ENCODE data around the gene TK1.

Gene TK1

DNA sequence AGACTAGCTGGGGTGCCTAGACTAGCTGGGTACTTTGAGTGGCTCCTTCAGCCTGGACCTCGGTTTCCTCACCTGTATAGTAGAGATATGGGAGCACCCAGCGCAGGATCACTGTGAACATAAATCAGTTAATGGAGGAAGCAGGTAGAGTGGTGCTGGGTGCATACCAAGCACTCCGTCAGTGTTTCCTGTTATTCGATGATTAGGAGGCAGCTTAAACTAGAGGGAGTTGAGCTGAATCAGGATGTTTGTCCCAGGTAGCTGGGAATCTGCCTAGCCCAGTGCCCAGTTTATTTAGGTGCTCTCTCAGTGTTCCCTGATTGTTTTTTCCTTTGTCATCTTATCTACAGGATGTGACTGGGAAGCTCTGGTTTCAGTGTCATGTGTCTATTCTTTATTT, 36.2 kb upstream of the TK1 start:
- Mint-ChIP-seq H3K27me3 (ENCODE audit: low read depth) (peaks cover 13% of the 10 kb centered on the region), H3K9me3 (no peaks in the 10 kb centered on the region), H3K4me1 (peaks cover 39% of the 10 kb centered on the region), H3K27ac (peak overlapping the region in 1 of 3 experiments; percentile 32), H3K4me3 (no peak overlapping the region), H3K36me3 (ENCODE audit: low read depth) (peaks cover 32% of the 10 kb centered on the region)
- TF ChIP-seq CTCF (IDR thresholded peaks at IDR 0.05; ENCODE audit: unreplicated experiment in 3 of 3) = no peak

GRCh38 chr17:78219396-78220150, 32.7 kb upstream of the TK1 start:
- Mint-ChIP-seq H3K27ac (peak overlapping the region in 2 of 3 experiments; percentile 44 to 61), H3K9me3 (no peaks in the 10 kb centered on the region), H3K36me3 (ENCODE audit: low read depth) (peaks cover 38% of the 10 kb centered on the region), H3K27me3 (ENCODE audit: low read depth) (peaks cover 8% of the 10 kb centered on the region), H3K4me1 (peaks cover 31% of the 10 kb centered on the region), H3K4me3 (no peak overlapping the region)
- TF ChIP-seq CTCF (IDR thresholded peaks at IDR 0.05; ENCODE audit: unreplicated experiment in 3 of 3) = no peak

DNA sequence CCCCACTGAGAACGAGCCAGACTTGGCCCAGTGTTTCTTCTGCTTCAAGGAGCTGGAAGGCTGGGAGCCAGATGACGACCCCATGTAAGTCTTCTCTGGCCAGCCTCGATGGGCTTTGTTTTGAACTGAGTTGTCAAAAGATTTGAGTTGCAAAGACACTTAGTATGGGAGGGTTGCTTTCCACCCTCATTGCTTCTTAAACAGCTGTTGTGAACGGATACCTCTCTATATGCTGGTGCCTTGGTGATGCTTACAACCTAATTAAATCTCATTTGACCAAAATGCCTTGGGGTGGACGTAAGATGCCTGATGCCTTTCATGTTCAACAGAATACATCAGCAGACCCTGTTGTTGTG, 27.8 kb upstream of the TK1 start:
- peak overlapping the region; percentile 35 to 89 (median 75) for H3K27ac Mint-ChIP-seq
- H3K4me1 Mint-ChIP-seq = peaks cover 14% of the 10 kb centered on the region
- H3K9me3 Mint-ChIP-seq = no peaks in the 10 kb centered on the region
- no peak for TF ChIP-seq CTCF (IDR thresholded peaks at IDR 0.05; ENCODE audit: unreplicated experiment in 3 of 3)
- no peaks in the 10 kb centered on the region for H3K27me3 Mint-ChIP-seq (ENCODE audit: low read depth)
- peak overlapping the region; percentile 89 to 91 (median 91) for H3K4me3 Mint-ChIP-seq
- H3K36me3 Mint-ChIP-seq (ENCODE audit: low read depth) = peaks cover 12% of the 10 kb centered on the region

DNA sequence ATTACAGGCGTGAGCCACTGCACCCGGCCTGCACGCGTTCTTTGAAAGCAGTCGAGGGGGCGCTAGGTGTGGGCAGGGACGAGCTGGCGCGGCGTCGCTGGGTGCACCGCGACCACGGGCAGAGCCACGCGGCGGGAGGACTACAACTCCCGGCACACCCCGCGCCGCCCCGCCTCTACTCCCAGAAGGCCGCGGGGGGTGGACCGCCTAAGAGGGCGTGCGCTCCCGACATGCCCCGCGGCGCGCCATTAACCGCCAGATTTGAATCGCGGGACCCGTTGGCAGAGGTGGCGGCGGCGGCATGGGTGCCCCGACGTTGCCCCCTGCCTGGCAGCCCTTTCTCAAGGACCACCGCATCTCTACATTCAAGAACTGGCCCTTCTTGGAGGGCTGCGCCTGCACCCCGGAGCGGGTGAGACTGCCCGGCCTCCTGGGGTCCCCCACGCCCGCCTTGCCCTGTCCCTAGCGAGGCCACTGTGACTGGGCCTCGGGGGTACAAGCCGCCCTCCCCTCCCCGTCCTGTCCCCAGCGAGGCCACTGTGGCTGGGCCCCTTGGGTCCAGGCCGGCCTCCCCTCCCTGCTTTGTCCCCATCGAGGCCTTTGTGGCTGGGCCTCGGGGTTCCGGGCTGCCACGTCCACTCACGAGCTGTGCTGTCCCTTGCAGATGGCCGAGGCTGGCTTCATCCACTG, 27.3 kb upstream of the TK1 start, which contains the start of gene BIRC5:
BIRC5 (plus strand) TSS at position 238 of the 690 bp plus-strand sequence; CDS start at position 302, 64 bp downstream.
- H3K27ac Mint-ChIP-seq = peak within 1 kb of the TSS; percentile 35 to 89 (median 75)
- TF ChIP-seq CTCF (IDR thresholded peaks at IDR 0.05; ENCODE audit: unreplicated experiment in 3 of 3) = no peak
- no peaks in the 10 kb centered on the region for H3K27me3 Mint-ChIP-seq (ENCODE audit: low read depth)
- H3K4me1 Mint-ChIP-seq = peaks cover 10% of the 10 kb centered on the region
- H3K4me3 Mint-ChIP-seq = peak within 1 kb of the TSS; percentile 89 to 91 (median 91)
- no peaks in the 10 kb centered on the region for H3K9me3 Mint-ChIP-seq
- peaks cover 7% of the 10 kb centered on the region for H3K36me3 Mint-ChIP-seq (ENCODE audit: low read depth)

DNA sequence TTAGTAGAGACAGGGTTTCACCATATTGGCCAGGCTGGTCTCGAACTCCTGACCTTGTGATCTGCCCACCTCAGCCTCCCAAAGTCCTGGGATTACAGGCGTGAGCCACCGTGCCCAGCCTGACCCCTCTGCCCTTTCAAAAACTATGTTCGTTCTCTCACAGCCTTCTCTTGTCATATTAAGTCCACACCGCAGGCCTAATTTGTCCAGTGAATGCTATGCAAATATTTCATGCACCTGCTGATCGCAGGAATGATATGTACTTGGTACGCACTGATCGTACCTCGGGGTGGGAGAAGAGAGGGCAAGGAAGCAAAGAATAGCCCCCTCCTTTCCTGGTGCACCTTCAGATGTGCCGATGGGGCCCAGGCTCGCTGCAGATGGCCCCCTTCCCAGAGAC, 24.2 kb upstream of the TK1 start:
- no peaks in the 10 kb centered on the region for H3K9me3 Mint-ChIP-seq
- no peaks in the 10 kb centered on the region for H3K27me3 Mint-ChIP-seq (ENCODE audit: low read depth)
- H3K36me3 Mint-ChIP-seq (ENCODE audit: low read depth) = peaks cover 7% of the 10 kb centered on the region
- no peak overlapping the region for H3K27ac Mint-ChIP-seq
- no peak for TF ChIP-seq CTCF (IDR thresholded peaks at IDR 0.05; ENCODE audit: unreplicated experiment in 3 of 3)
- no peak overlapping the region for H3K4me3 Mint-ChIP-seq
- H3K4me1 Mint-ChIP-seq = peaks cover 4% of the 10 kb centered on the region
